ENCODE data around the gene ECI1.

DNA sequence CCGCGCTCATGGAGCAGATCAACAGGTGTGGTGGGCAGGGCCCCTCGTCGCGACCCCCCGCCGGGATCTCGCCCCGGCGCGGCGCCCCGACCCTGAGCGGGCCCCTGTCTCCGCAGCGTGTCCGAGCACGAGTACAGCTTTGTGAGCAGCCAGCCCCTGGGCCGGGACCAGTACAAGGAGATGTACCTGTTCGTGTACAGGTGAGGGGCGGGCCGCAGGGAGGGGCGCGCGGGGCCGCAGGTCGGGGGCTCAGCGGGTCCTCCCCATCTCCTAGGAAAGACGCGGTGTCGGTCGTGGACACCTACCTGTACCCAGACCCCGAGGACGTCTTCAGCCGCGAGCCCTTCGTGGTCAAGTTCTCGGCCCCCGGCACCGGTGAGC lies 14.3 kb downstream of the ECI1 start:
- TF ChIP-seq, protein P1, sequence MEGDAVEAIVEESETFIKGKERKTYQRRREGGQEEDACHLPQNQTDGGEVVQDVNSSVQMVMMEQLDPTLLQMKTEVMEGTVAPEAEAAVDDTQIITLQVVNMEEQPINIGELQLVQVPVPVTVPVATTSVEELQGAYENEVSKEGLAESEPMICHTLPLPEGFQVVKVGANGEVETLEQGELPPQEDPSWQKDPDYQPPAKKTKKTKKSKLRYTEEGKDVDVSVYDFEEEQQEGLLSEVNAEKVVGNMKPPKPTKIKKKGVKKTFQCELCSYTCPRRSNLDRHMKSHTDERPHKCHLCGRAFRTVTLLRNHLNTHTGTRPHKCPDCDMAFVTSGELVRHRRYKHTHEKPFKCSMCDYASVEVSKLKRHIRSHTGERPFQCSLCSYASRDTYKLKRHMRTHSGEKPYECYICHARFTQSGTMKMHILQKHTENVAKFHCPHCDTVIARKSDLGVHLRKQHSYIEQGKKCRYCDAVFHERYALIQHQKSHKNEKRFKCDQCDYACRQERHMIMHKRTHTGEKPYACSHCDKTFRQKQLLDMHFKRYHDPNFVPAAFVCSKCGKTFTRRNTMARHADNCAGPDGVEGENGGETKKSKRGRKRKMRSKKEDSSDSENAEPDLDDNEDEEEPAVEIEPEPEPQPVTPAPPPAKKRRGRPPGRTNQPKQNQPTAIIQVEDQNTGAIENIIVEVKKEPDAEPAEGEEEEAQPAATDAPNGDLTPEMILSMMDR (IDR thresholded peaks at IDR 0.05) = no peak
- no peak for TF ChIP-seq ZFX (IDR thresholded peaks at IDR 0.05; ENCODE audit: borderline replicate concordance)

All from 22Rv1 (cell line).